IPS-18c (cell line): ENCODE measurements around the gene KLHL10.
"Not testable (repeated sequence)": the region's sequence is repeated elsewhere in the genome, so short reads cannot be mapped to it uniquely, and the experiment has no call there.

Source experiments
- H3K4me3 ChIP-seq: 2 replicates; pipeline ENCODE4 v1.7.0; 2013; ENCODE audit warnings: low read depth, mild to moderate bottlenecking, low read length, moderate library complexity; ENCODE audit not compliant: insufficient read depth
- H3K9me3 ChIP-seq: one replicate; pipeline ENCODE4 v1.6.1; 2013; ENCODE audit warnings: mild to moderate bottlenecking, low read length, moderate library complexity; ENCODE audit not compliant: control insufficient read depth, insufficient read depth

Gene KLHL10

DNA sequence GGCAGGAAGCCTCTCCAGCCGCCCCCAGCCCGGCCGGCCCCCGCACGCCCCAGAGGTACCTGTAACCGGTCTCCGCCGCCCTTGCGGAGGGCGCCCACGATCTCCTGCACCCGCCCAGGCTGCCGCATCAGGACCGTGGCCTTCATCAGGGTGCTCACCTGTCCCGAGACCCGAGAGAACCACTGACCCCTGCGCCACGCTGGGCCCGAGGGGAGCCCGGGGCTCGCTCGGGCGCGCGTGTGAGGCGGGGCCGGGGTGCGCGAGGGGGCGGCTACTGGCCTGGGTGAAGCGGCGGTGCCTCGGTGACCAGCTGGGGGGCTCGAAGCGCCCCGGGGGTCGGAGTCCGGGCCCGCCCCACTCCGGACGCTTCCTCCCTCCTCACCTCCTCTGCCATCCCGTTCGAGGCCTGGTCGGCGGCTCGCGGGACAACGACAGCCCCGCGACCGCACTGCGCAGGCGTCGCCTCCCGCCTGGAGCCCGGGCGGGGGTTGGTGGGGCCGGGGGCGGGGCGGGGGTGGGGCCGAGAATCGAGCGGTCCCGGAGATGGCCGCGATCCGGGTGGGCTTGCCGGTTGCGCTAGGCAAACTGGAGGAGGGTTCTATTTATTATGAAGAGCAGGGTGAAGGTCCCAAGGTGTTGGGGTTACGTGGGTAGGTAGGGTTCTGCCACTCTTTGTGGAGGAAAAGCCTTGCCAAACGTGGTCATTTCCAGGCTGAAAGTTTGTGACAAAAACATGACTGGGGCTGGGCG, 1.6 kb upstream of the KLHL10 start, which contains the start of gene NT5C3B:
Gene NT5C3B (minus strand): TSS at position 433 of the 750 bp plus-strand sequence. CDS start 39 bp downstream, at position 394.
- peak within 1 kb of the TSS; percentile 89 for H3K4me3 ChIP-seq
- H3K9me3 ChIP-seq, result no peaks in the 10 kb centered on the region

GRCh38 chr17:41836550-41837196, 952 bp upstream of the KLHL10 start:
- Histone ChIP-seq H3K4me3 (peak overlapping the region; percentile 89), H3K9me3 (no peaks in the 10 kb centered on the region)

GRCh38 chr17:41839448-41839847, 1.8 kb downstream of the KLHL10 start:
- not testable (repeated sequence) for H3K4me3 ChIP-seq, H3K9me3 ChIP-seq

GRCh38 chr17:41840781-41841180, 3.2 kb downstream of the KLHL10 start:
- H3K4me3 ChIP-seq, H3K9me3 ChIP-seq: not testable (repeated sequence)

DNA sequence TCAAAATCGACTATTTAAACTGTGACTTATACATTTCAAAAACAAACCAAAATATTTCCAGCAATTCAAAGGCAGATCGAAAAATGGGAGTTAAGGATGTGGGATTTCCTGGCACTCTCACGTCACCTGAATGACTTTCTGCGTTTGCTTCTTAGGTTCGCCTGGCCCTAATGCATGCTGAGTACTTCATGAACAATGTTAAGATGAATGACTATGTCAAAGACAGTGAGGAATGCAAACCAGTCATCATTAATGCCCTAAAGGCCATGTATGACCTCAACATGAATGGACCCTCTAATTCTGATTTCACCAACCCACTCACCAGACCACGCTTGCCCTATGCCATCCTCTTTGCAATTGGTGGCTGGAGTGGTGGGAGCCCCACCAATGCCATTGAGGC, 7.3 kb downstream of the KLHL10 start:
- H3K9me3 ChIP-seq, result no peaks in the 10 kb centered on the region
- no peak overlapping the region for H3K4me3 ChIP-seq

GRCh38 chr17:41848788-41849187, 11.2 kb downstream of the KLHL10 start:
- Histone ChIP-seq H3K4me3 (no peak overlapping the region), H3K9me3 (no peaks in the 10 kb centered on the region)

DNA sequence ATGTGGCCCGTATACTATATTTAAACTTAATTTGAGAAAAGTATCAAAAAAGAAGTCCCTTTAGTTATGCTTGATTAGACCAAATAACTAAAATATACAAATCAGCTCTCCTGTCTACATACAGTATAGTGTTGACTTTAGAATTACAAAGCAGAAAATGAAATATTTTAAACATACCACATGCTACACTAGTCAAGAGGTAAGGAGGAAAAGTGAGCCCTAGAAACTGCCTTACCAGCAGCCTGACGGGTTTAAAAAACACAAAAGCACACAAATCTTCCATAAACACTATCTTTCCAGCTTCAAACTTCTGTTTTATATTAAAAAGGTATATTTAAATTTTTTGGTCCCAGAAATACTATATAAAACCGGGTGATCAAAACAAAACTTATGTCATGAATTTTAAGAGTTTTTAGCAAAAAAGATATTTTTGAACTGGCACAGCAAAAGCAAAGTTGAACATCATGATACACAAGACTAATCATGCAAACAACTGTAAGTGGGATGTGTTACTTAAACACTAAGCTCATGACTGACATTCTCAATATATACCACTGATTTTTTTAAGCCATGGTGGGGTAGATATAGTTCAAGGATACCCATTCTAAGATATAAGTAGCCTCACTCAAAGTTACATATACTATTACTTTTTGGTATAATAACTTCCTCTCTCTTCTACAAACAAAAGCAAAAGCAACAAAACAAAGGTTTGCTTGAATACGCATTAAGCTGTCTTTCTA, 11.8 kb downstream of the KLHL10 start:
- no peak overlapping the region for H3K4me3 ChIP-seq

DNA sequence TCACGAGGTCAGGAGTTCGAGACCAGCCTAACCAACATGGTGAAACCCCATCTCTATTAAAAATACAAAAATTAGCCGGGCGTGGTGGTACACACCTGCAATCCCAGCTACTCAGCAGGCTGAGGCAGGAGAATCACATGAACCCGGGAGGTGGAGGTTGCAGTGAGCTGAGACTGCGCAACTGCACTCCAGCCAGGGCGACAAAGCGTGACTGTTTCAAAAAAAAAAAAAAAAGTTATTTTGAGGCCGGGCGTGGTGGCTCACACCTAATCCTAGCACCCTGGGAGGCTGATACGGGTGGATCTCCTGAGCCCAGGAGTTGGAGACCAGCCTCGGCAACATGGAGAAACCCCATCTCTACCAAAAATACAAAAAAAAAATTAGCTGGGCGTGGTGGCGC, 13.8 kb downstream of the KLHL10 start:
- H3K4me3 ChIP-seq, H3K9me3 ChIP-seq: not testable (repeated sequence)

More for the DNA sequence above, 11.8 kb downstream of the KLHL10 start:
- H3K9me3 ChIP-seq, result no peaks in the 10 kb centered on the region

GRCh38 chr17:41860254-41860931, 22.8 kb downstream of the KLHL10 start:
- no peaks in the 10 kb centered on the region for H3K9me3 ChIP-seq

GRCh38 chr17:41863074-41863848, 25.6 kb downstream of the KLHL10 start:
- peak overlapping the region; percentile 96 for H3K4me3 ChIP-seq
- no peaks in the 10 kb centered on the region for H3K9me3 ChIP-seq

More at GRCh38 chr17:41860254-41860931, 22.8 kb downstream of the KLHL10 start:
- H3K4me3 ChIP-seq, result no peak overlapping the region

DNA sequence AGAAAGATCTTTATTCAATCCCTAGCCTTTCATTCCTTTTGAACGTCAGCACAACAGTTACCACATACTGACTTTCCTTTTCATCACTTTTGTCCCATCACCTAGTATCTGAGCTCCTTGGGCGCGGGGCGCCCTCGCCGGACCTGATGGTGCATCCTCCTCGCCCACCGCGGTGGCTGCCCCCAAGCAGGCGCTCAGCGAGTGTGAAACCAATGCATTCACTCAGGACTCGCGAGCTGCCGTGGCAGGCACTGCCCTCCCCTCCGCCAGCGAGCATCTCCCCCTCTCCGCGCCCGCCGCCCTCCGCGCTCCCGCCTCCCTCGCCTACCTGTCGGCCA, 26.8 kb downstream of the KLHL10 start:
- H3K4me3 ChIP-seq, result peak overlapping the region; percentile 96

DNA sequence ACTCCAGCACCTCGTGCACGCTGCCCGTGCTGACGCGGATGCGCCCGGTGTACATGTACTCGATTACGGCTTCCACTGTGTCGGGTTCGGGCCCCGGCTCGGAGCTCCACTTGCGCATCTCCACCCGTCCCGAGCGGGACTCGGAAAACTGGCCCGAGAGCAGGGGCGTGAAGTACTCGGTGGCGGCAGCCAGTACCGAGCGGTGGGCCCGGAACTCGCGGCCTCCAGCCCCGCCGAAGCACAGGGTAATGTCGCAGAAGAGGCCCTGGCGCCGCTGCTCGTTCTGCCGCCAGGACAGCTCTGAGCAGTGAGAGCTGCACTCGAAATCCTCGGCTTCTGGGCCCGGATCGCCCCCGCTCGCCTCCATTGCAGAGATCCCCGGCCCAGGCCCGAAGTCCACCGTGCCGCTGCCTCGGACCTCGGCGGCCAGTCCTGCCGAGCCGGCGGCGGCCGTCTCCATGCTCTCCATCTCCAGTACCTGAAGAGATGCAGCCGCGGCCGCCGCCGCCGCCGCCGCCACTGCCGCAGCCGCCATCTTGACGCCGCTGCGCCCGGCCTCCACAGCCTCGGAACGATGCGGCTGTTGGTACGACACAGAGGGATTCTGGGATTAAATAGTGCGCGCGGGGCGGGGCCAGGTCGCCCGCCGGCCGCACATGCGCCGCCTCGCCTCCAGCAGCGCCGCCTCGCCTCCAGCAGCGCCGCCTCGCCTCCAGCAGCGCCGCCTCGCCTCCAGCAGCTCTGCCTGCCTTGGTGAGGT, 27.4 kb downstream of the KLHL10 start, which contains the start of gene KLHL11:
Gene KLHL11 (minus strand): TSS at position 588 of the 760 bp plus-strand sequence. CDS start 53 bp downstream, at position 535.
- no peaks in the 10 kb centered on the region for H3K9me3 ChIP-seq
- H3K4me3 ChIP-seq, result peak within 1 kb of the TSS; percentile 96

More for the DNA sequence above, 26.8 kb downstream of the KLHL10 start:
- H3K9me3 ChIP-seq, result no peaks in the 10 kb centered on the region

DNA sequence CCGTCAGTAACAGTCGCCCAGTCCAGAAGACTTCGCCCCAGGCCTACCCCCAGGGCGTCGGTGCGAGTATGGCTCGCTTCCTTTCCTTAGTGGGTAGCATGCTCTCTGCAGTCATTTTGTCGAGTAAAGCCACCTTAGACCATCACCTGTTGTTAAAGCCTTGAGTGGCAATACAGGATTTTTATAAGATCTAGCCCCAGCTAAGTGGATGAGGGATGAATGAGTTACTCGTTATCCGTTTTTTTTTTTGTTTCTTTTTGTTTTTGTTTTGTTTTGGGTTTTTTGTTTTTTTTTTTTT, 27.9 kb downstream of the KLHL10 start:
- H3K4me3 ChIP-seq, result peak overlapping the region; percentile 21
- no peaks in the 10 kb centered on the region for H3K9me3 ChIP-seq

DNA sequence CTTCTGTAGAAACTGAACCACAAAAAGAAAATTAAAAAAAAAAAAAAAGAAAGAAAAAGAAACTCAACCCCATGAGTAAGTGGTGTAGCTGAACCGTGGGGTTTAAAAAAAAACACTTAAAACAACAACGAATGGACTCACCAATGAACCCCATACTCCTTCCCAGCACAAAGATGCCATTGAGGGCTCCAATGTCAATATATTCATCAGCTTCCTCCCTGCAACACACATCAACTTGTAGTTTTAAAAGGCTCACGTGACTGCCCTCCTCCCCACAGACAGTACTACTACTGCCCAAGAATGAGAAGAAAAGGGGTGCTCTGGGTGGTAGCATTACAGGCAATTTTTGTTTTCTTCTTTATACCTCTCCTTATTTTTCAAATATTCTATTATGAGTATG, 30.9 kb downstream of the KLHL10 start:
- Histone ChIP-seq H3K4me3 (no peak overlapping the region), H3K9me3 (no peaks in the 10 kb centered on the region)

GRCh38 chr17:41869426-41869825, 31.8 kb downstream of the KLHL10 start:
- no peak overlapping the region for H3K4me3 ChIP-seq

GRCh38 chr17:41870097-41870496, 32.5 kb downstream of the KLHL10 start:
- no peak overlapping the region for H3K4me3 ChIP-seq
- H3K9me3 ChIP-seq, result no peaks in the 10 kb centered on the region

More at GRCh38 chr17:41869426-41869825, 31.8 kb downstream of the KLHL10 start:
- no peaks in the 10 kb centered on the region for H3K9me3 ChIP-seq
